ENCODE measurements around the gene PLEKHG7. TPM values are rescaled to one million over a fixed set of nuclear protein-coding genes. Genes with fewer than 3 reads are reported as not detected.

The PLEKHG7 gene
- total and polyA plus RNA-seq, 2 donors (not counting 1 experiment from before 2014, with no cell fraction given) = 7.5 to 23.2 TPM

- no peak for ATAC-seq (ENCODE audit: low read depth)
- no peak overlapping the region for H2AFZ ChIP-seq (ENCODE audit: insufficient read depth, low read depth, low read length, poor library complexity, severe bottlenecking)
- ChIA-PET CTCF (no interaction called here), POLR2A (no interaction called here)
- H3K9ac ChIP-seq (ENCODE audit: low read length) = no peak overlapping the region
- Mint-ChIP-seq H3K4me3 (no peak overlapping the region), H3K9me3 (ENCODE audit: insufficient read depth) (no peaks in the 10 kb centered on the region), H3K27me3 (no peaks in the 10 kb centered on the region), H3K4me1 (peaks cover 2% of the 10 kb centered on the region), H3K27ac (no peak overlapping the region)
- TF ChIP-seq EZH2 (IDR thresholded peaks at IDR 0.05; ENCODE audit: borderline replicate concordance, insufficient read depth, low read depth, low read length, poor library complexity, severe bottlenecking) = no peak
- TF ChIP-seq, protein P1, sequence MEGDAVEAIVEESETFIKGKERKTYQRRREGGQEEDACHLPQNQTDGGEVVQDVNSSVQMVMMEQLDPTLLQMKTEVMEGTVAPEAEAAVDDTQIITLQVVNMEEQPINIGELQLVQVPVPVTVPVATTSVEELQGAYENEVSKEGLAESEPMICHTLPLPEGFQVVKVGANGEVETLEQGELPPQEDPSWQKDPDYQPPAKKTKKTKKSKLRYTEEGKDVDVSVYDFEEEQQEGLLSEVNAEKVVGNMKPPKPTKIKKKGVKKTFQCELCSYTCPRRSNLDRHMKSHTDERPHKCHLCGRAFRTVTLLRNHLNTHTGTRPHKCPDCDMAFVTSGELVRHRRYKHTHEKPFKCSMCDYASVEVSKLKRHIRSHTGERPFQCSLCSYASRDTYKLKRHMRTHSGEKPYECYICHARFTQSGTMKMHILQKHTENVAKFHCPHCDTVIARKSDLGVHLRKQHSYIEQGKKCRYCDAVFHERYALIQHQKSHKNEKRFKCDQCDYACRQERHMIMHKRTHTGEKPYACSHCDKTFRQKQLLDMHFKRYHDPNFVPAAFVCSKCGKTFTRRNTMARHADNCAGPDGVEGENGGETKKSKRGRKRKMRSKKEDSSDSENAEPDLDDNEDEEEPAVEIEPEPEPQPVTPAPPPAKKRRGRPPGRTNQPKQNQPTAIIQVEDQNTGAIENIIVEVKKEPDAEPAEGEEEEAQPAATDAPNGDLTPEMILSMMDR (IDR thresholded peaks at IDR 0.05) = no peak
- no peaks in the 10 kb centered on the region for H3K36me3 ChIP-seq (replicated peaks in 1 of 2; ENCODE audit: control extremely low read depth in 1 of 2, control insufficient read depth in 1 of 2, extremely low read depth in 1 of 2, insufficient read depth in 2 of 2, low read length in 1 of 2)
- no peaks in the 10 kb centered on the region for H3K9me3 ChIP-seq (ENCODE audit: control extremely low read depth in 1 of 3, control insufficient read depth in 2 of 3, insufficient read depth in 1 of 3, low read length in 2 of 3)
- no peaks in the 10 kb centered on the region for H3K4me1 ChIP-seq (ENCODE audit: control insufficient read depth in 2 of 2, insufficient read depth in 2 of 2, low read length in 2 of 2)
- H3K79me2 ChIP-seq (ENCODE audit: control insufficient read depth, insufficient read depth, low read length) = no peaks in the 10 kb centered on the region
- H3K27me3 ChIP-seq (replicated peaks in 1 of 4; ENCODE audit: control extremely low read depth in 1 of 4, control insufficient read depth in 3 of 4, insufficient read depth in 4 of 4, low read length in 3 of 4) = no peaks in the 10 kb centered on the region
- H3K27ac ChIP-seq (ENCODE audit: low read length in 2 of 2) = no peak overlapping the region
- H3K4me2 ChIP-seq (replicated peaks; ENCODE audit: low read depth, low read length, poor library complexity, severe bottlenecking) = no peak overlapping the region
- 100% methylated on average over 2 of the region's 10 CpGs for WGBS (ENCODE audit: insufficient coverage)
- H4K20me1 ChIP-seq (ENCODE audit: control insufficient read depth, insufficient read depth, low read length, poor library complexity, severe bottlenecking) = no peaks in the 10 kb centered on the region
- no peak overlapping the region for H3K4me3 ChIP-seq (ENCODE audit: control extremely low read depth in 1 of 5, extremely low read depth in 1 of 5, insufficient read depth in 1 of 5, low read depth in 2 of 5, low read length in 4 of 5)
- intact Hi-C loops (cut with micrococcal nuclease) = no loop called here
- DNase-seq = no peak
Observed at GRCh38 chr12:92753976-92754885, 51.4 kb downstream of the PLEKHG7 start.

DNA sequence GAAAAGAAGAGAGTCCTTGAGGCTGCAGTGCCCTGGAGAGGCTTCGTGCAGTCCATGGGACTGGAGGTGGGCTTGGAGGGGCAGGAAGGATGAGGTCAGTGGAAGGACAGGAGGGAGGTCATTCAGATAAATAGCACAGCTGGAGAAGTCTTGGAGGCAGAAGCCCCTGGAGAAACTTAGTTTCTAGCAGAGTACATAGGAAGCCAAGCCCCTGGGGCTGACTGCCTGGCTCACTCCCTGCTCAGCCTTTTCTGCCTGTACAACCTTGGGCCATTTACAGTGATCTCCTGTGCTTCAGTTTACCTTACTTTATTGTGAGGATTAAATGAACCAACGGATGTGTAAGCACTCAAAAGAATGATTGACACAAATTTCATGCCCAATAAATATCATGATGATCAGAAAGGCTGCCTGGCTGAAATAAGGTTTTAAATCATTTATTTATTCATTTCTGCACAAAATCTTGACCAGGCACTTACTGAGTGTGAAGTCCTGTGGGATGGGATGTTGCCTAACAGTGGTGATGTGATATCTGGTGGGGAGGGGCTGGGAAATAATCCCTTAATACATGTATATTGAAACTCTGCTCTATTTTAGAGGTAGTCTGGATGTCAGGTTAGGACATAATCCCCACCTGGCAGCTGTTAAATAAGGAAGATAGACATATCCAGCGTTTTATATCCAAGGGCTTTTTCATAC is 54.3 kb downstream of the PLEKHG7 start:
- DNase-seq (no peak), ATAC-seq (ENCODE audit: low read depth) (no peak)
- H3K27ac ChIP-seq (ENCODE audit: low read length in 2 of 2) = no peak overlapping the region
- 100% methylated on average over 1 of the region's 3 CpGs for WGBS (ENCODE audit: insufficient coverage)
- H3K4me2 ChIP-seq (replicated peaks; ENCODE audit: low read depth, low read length, poor library complexity, severe bottlenecking) = no peak overlapping the region
- Mint-ChIP-seq H3K27ac (no peak overlapping the region), H3K9me3 (ENCODE audit: insufficient read depth) (no peaks in the 10 kb centered on the region), H3K27me3 (no peaks in the 10 kb centered on the region), H3K4me1 (peaks cover 13% of the 10 kb centered on the region), H3K4me3 (no peak overlapping the region)
- H2AFZ ChIP-seq (ENCODE audit: insufficient read depth, low read depth, low read length, poor library complexity, severe bottlenecking) = no peak overlapping the region
- no peak for TF ChIP-seq EZH2 (IDR thresholded peaks at IDR 0.05; ENCODE audit: borderline replicate concordance, insufficient read depth, low read depth, low read length, poor library complexity, severe bottlenecking)
- TF ChIP-seq, protein P1 (IDR thresholded peaks at IDR 0.05) = no peak
- H3K9ac ChIP-seq (ENCODE audit: low read length) = no peak overlapping the region
- CTCF ChIA-PET = no interaction called here
- no peaks in the 10 kb centered on the region for H4K20me1 ChIP-seq (ENCODE audit: control insufficient read depth, insufficient read depth, low read length, poor library complexity, severe bottlenecking)
- intact Hi-C loops (cut with micrococcal nuclease) = no loop called here
- POLR2A ChIA-PET = no interaction called here
- H3K9me3 ChIP-seq (ENCODE audit: control extremely low read depth in 1 of 3, control insufficient read depth in 2 of 3, insufficient read depth in 1 of 3, low read length in 2 of 3) = no peaks in the 10 kb centered on the region
- H3K27me3 ChIP-seq (replicated peaks in 1 of 4; ENCODE audit: control extremely low read depth in 1 of 4, control insufficient read depth in 3 of 4, insufficient read depth in 4 of 4, low read length in 3 of 4) = no peaks in the 10 kb centered on the region
- H3K4me1 ChIP-seq (ENCODE audit: control insufficient read depth in 2 of 2, insufficient read depth in 2 of 2, low read length in 2 of 2) = peaks cover 3 to 6% of the 10 kb centered on the region in 2 donors
- no peaks in the 10 kb centered on the region for H3K36me3 ChIP-seq (replicated peaks in 1 of 2; ENCODE audit: control extremely low read depth in 1 of 2, control insufficient read depth in 1 of 2, extremely low read depth in 1 of 2, insufficient read depth in 2 of 2, low read length in 1 of 2)
- H3K4me3 ChIP-seq (ENCODE audit: control extremely low read depth in 1 of 5, extremely low read depth in 1 of 5, insufficient read depth in 1 of 5, low read depth in 2 of 5, low read length in 4 of 5) = no peak overlapping the region
- no peaks in the 10 kb centered on the region for H3K79me2 ChIP-seq (ENCODE audit: control insufficient read depth, insufficient read depth, low read length)

Data from B cell (primary cell).